HL-60 (cell line): ENCODE data around the gene MEPE.

ENCODE experiments used
- POLR2AphosphoS5 ChIP-seq: IDR thresholded peaks from 2 replicates; pipeline ENCODE4 v1.6.1; 2012; ENCODE audit warnings: low read depth
- TF ChIP-seq, protein P1 (sequence below): IDR thresholded peaks from one replicate; pipeline ENCODE4 v1.5.1; 2011; ENCODE audit warnings: low read length, control low read depth, inconsistent platforms; ENCODE audit not compliant: insufficient read depth
- TF ChIP-seq, protein P2 (sequence below): IDR thresholded peaks from 2 replicates; pipeline ENCODE4 v1.6.1; 2012; ENCODE audit warnings: low read depth; ENCODE audit not compliant: insufficient replicate concordance

DNA sequence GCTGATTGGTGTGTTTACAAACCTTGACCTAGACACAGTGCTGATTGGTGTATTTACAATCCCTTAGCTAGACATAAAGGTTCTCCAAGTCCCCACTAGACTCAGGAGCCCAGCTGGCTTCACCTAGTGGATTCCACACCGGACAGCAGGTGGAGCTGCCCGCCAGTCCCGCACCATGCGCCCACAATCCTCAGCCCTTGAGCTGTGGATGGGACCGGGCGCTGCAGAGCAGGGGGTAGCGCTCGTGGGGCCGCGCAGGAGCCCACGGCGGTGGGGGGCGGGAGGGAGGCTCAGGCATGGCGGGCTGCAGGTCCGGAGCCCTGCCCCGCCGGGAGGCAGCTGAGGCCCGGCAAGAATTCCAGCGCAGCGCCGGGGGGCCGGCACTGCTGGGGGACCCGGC, 30.7 kb downstream of the MEPE start:
- TF ChIP-seq, protein P1, sequence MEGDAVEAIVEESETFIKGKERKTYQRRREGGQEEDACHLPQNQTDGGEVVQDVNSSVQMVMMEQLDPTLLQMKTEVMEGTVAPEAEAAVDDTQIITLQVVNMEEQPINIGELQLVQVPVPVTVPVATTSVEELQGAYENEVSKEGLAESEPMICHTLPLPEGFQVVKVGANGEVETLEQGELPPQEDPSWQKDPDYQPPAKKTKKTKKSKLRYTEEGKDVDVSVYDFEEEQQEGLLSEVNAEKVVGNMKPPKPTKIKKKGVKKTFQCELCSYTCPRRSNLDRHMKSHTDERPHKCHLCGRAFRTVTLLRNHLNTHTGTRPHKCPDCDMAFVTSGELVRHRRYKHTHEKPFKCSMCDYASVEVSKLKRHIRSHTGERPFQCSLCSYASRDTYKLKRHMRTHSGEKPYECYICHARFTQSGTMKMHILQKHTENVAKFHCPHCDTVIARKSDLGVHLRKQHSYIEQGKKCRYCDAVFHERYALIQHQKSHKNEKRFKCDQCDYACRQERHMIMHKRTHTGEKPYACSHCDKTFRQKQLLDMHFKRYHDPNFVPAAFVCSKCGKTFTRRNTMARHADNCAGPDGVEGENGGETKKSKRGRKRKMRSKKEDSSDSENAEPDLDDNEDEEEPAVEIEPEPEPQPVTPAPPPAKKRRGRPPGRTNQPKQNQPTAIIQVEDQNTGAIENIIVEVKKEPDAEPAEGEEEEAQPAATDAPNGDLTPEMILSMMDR, result no peak
- TF ChIP-seq POLR2AphosphoS5, result no peak
- TF ChIP-seq, protein P2, sequence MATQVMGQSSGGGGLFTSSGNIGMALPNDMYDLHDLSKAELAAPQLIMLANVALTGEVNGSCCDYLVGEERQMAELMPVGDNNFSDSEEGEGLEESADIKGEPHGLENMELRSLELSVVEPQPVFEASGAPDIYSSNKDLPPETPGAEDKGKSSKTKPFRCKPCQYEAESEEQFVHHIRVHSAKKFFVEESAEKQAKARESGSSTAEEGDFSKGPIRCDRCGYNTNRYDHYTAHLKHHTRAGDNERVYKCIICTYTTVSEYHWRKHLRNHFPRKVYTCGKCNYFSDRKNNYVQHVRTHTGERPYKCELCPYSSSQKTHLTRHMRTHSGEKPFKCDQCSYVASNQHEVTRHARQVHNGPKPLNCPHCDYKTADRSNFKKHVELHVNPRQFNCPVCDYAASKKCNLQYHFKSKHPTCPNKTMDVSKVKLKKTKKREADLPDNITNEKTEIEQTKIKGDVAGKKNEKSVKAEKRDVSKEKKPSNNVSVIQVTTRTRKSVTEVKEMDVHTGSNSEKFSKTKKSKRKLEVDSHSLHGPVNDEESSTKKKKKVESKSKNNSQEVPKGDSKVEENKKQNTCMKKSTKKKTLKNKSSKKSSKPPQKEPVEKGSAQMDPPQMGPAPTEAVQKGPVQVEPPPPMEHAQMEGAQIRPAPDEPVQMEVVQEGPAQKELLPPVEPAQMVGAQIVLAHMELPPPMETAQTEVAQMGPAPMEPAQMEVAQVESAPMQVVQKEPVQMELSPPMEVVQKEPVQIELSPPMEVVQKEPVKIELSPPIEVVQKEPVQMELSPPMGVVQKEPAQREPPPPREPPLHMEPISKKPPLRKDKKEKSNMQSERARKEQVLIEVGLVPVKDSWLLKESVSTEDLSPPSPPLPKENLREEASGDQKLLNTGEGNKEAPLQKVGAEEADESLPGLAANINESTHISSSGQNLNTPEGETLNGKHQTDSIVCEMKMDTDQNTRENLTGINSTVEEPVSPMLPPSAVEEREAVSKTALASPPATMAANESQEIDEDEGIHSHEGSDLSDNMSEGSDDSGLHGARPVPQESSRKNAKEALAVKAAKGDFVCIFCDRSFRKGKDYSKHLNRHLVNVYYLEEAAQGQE, result no peak
